GM12878 (cell line): ENCODE results near the gene LMCD1. TPM values are rescaled to one million over a fixed set of nuclear protein-coding genes. Genes with fewer than 3 reads are reported as not detected.

Experiments
- ATAC-seq: fragments of 200-7000 bp; cut with Tn5 transposase; 3 replicates; pipeline ENCODE4 v1.9.1; 2020; ENCODE audit warnings: mild to moderate bottlenecking, moderate library complexity
- BruUV-seq: library from RNA; stranded (reverse); fragments of 400-500 nt; replicated peaks from 2 replicates; lab custom pipeline; 2021; lab: Mats Ljungman, UMichigan
- CTCF ChIA-PET: fragments of 300-600 bp; sonication (Branson Sonifier 250); formaldehyde crosslinking; extraction: SDS; loops from one replicate; lab custom pipeline; 2021; ENCODE audit warnings: inconsistent platforms; lab: Yijun Ruan, JAX
- POLR2A ChIA-PET: fragments of 350-600 bp; formaldehyde crosslinking; extraction: SDS; loops from one replicate; lab custom pipeline; 2021; ENCODE audit warnings: inconsistent platforms; lab: Charles Lee
- RAD21 ChIA-PET: fragments of 300-600 bp; sonication (Branson Sonifier 250); formaldehyde crosslinking; loops from one replicate; lab custom pipeline; 2023; ENCODE audit warnings: antibody characterized with exemption; ENCODE audit not compliant: unreplicated experiment; lab: Charles Lee
- SMC1A ChIA-PET: fragments of 300-600 bp; sonication (Branson Sonifier 250); formaldehyde crosslinking; loops from one replicate; lab custom pipeline; 2023; ENCODE audit not compliant: unreplicated experiment, uncharacterized antibody; lab: Charles Lee
- DNase-seq: peaks from one replicate; pipeline ENCODE4 v3.0.0-alpha.2; 2011; ENCODE audit warnings: low read depth, low spot score
- FAIRE-seq: peaks from 3 replicates; lab custom pipeline; 2011; peaks lifted over from hg19 to GRCh38; lab: Jason Lieb, UNC
- H2AFZ ChIP-seq: 2 replicates; pipeline ENCODE4 v1.6.0; 2011; ENCODE audit warnings: low read depth, low read length, control low read depth; ENCODE audit not compliant: control insufficient read depth
- H3K27ac ChIP-seq: 2 replicates; pipeline ENCODE4 v1.5.1; 2011; ENCODE audit warnings: control low read depth; ENCODE audit not compliant: control insufficient read depth, insufficient read depth
- H3K27me3 ChIP-seq, 2 experiments: replicated peaks in 1 of 2; 2 replicates each; pipeline versions ENCODE4 v1.6.0 to v1.6.1; 2011; ENCODE audit warnings: low read length in 1 of 2; ENCODE audit not compliant: control insufficient read depth in 2 of 2, insufficient read depth in 2 of 2
- H3K36me3 ChIP-seq, 2 experiments: 2 replicates each; pipeline ENCODE4 v1.5.1; 2011; ENCODE audit warnings: low read length in 1 of 2; ENCODE audit not compliant: control insufficient read depth in 2 of 2, insufficient read depth in 2 of 2
- H3K4me1 ChIP-seq: 2 replicates; pipeline ENCODE4 v1.6.1; 2011; ENCODE audit warnings: mild to moderate bottlenecking, low read length, moderate library complexity, mixed read lengths; ENCODE audit not compliant: control insufficient read depth, insufficient read depth
- H3K4me2 ChIP-seq: 2 replicates; pipeline ENCODE4 v1.6.0; 2011; ENCODE audit warnings: control low read depth; ENCODE audit not compliant: control insufficient read depth, insufficient read depth
- H3K4me3 ChIP-seq: fragments of 200-600 bp; sonication (generic); 2 replicates; pipeline ENCODE4 v1.5.1; 2016
- H3K79me2 ChIP-seq: 2 replicates; pipeline ENCODE4 v1.6.0; 2011; ENCODE audit warnings: low read length; ENCODE audit not compliant: control insufficient read depth, insufficient read depth
- H3K9ac ChIP-seq: 2 replicates; pipeline ENCODE4 v1.8.0; 2011; ENCODE audit warnings: low read length, control low read depth, mixed read lengths; ENCODE audit not compliant: control insufficient read depth, insufficient read depth
- H3K9me3 ChIP-seq: replicated peaks from 3 replicates; pipeline ENCODE4 v1.5.1; 2011; ENCODE audit warnings: mild to moderate bottlenecking, low read length; ENCODE audit not compliant: control insufficient read depth, insufficient read depth
- H4K20me1 ChIP-seq: 2 replicates; pipeline ENCODE4 v1.6.0; 2011; ENCODE audit not compliant: control insufficient read depth, insufficient read depth
- ATF7 ChIP-seq: fragments of 450-650 bp; IDR thresholded peaks from 2 replicates; pipeline ENCODE4 v1.6.1; 2016; ENCODE audit warnings: low read depth, mild to moderate bottlenecking
- CBX3 ChIP-seq: fragments of 200-600 bp; sonication (generic); IDR thresholded peaks from 2 replicates; pipeline ENCODE4 v1.6.1; 2016; ENCODE audit warnings: low read depth, borderline replicate concordance
- ETV6 ChIP-seq, 2 experiments: fragments of 450-650 bp in 1 of 2; IDR thresholded peaks in 1 of 2; conservative IDR thresholded peaks in 1 of 2; 2 replicates each; pipeline ENCODE4 v1.6.1; 2014; ENCODE audit warnings: antibody characterized with exemption in 1 of 2, borderline replicate concordance in 1 of 2, low read depth in 1 of 2, mild to moderate bottlenecking in 1 of 2, moderate library complexity in 1 of 2
- POU2F2 ChIP-seq: IDR thresholded peaks from 3 replicates; pipeline ENCODE4 v1.6.1; 2011; ENCODE audit warnings: low read depth, mild to moderate bottlenecking, low read length, borderline replicate concordance
- SMAD1 ChIP-seq: fragments of 450-650 bp; IDR thresholded peaks from 2 replicates; pipeline ENCODE4 v1.6.1; 2018; ENCODE audit warnings: mild to moderate bottlenecking, low read depth; ENCODE audit not compliant: partially characterized antibody
- SUPT20H ChIP-seq: IDR thresholded peaks from 2 replicates; pipeline ENCODE4 v1.6.1; 2011; ENCODE audit warnings: low read depth, mild to moderate bottlenecking, low read length, moderate library complexity, borderline replicate concordance; ENCODE audit not compliant: control insufficient read depth
- TAF1 ChIP-seq: IDR thresholded peaks from 2 replicates; pipeline ENCODE4 v1.6.1; 2011; ENCODE audit warnings: mild to moderate bottlenecking, low read depth, low read length, borderline replicate concordance
- ZBTB33 ChIP-seq: fragments of 450-650 bp; IDR thresholded peaks from 2 replicates; pipeline ENCODE4 v1.6.1; 2017; ENCODE audit warnings: mild to moderate bottlenecking
- WGBS: methylation state at CpG from one replicate; pipeline ENCODE4 v1.1.6; 2016; ENCODE audit warnings: low lambda C conversion rate; ENCODE audit not compliant: insufficient replicate concordance, insufficient coverage; ENCODE audit errors: missing lambda C conversion rate; 5-methylcytosine and 5-hydroxymethylcytosine counted together
- in situ Hi-C: fragments of 300-500 bp; cut with MboI; formaldehyde crosslinking; loops from 9 replicates; pipeline ENCODE4 v1.14.3; 2018; ENCODE audit warnings: mixed read lengths
- intact Hi-C: fragments of 100-400 bp; cut with micrococcal nuclease; formaldehyde crosslinking; loops from one replicate; pipeline ENCODE4 v1.14.2; 2022; ENCODE audit not compliant: unreplicated experiment
- polyA plus RNA-seq, 11 experiments: library from polyadenylated mRNA; depleted of rRNA in 4 of 11; unstranded in 6 of 11; stranded (reverse) in 5 of 11; fragments of >200 nt; fragmentation: Nextera tagmentation in 4 of 11; fragmentation: Illumina TruSeq in 1 of 11; extraction: Ambion mirVana in 4 of 11; extraction: Trizol in 1 of 11; gene quantifications; 1 replicate in 1 of 11; 2 replicates in 10 of 11; pipeline versions ENCODE4 v1.2.1 to v1.2.3, GENCODE V29; 2011 to 2016; ENCODE audit warnings: inconsistent platforms in 2 of 11, missing spikeins in 2 of 11, low read depth in 1 of 11
- total RNA-seq, 4 experiments: library from RNA; depleted of rRNA in 3 of 4; stranded (reverse); fragments of >200 nt in 3 of 4; fragmentation: Illumina TruSeq in 1 of 4; extraction: Trizol in 1 of 4; gene quantifications; 2 replicates each; pipeline versions ENCODE4 v1.2.1 to v1.2.3, GENCODE V29; 2013 to 2021
- TF ChIP-seq, protein P1 (sequence below): fragments of 450-650 bp; IDR thresholded peaks from 2 replicates; pipeline ENCODE4 v1.6.1; 2016; ENCODE audit warnings: mild to moderate bottlenecking, moderate library complexity, borderline replicate concordance
- TF ChIP-seq, protein P2 (sequence below): fragments of 450-650 bp; IDR thresholded peaks from 2 replicates; pipeline ENCODE4 v1.6.1; 2017; ENCODE audit warnings: antibody characterized with exemption, mild to moderate bottlenecking, moderate library complexity
- TF ChIP-seq, protein P3 (sequence below): IDR thresholded peaks from 2 replicates; pipeline ENCODE4 v1.6.1; 2012; ENCODE audit warnings: low read depth, low read length, improper control_type of control experiment

The LMCD1 gene
- total and polyA plus RNA-seq, 10 of the 15 experiments (the other 5 are each of a cell fraction or from before 2014, with no cell fraction given), result 0.27 to 6.4 (median 1.7) TPM

- DNase-seq (no peak), FAIRE-seq (no peak), ATAC-seq (no peak)
- intact Hi-C loops (no loop called here), in situ Hi-C loops (no loop called here)
- 73% methylated on average over 5 of the region's 5 CpGs for WGBS
- no peak overlapping the region for H2AFZ ChIP-seq
- H3K9ac ChIP-seq, result no peak overlapping the region
- H3K27ac ChIP-seq, result no peak overlapping the region
- RAD21 ChIA-PET, result no interaction called here
- TF ChIP-seq, protein P1, sequence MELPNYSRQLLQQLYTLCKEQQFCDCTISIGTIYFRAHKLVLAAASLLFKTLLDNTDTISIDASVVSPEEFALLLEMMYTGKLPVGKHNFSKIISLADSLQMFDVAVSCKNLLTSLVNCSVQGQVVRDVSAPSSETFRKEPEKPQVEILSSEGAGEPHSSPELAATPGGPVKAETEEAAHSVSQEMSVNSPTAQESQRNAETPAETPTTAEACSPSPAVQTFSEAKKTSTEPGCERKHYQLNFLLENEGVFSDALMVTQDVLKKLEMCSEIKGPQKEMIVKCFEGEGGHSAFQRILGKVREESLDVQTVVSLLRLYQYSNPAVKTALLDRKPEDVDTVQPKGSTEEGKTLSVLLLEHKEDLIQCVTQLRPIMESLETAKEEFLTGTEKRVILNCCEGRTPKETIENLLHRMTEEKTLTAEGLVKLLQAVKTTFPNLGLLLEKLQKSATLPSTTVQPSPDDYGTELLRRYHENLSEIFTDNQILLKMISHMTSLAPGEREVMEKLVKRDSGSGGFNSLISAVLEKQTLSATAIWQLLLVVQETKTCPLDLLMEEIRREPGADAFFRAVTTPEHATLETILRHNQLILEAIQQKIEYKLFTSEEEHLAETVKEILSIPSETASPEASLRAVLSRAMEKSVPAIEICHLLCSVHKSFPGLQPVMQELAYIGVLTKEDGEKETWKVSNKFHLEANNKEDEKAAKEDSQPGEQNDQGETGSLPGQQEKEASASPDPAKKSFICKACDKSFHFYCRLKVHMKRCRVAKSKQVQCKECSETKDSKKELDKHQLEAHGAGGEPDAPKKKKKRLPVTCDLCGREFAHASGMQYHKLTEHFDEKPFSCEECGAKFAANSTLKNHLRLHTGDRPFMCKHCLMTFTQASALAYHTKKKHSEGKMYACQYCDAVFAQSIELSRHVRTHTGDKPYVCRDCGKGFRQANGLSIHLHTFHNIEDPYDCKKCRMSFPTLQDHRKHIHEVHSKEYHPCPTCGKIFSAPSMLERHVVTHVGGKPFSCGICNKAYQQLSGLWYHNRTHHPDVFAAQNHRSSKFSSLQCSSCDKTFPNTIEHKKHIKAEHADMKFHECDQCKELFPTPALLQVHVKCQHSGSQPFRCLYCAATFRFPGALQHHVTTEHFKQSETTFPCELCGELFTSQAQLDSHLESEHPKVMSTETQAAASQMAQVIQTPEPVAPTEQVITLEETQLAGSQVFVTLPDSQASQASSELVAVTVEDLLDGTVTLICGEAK, result no peak
- TF ChIP-seq ATF7 (no peak), CBX3 (no peak), ETV6 (conservative IDR thresholded peaks at IDR 0.05 in 1 of 2, IDR thresholded peaks at IDR 0.05 in 1 of 2; ENCODE audit: borderline replicate concordance in 1 of 2, low read depth in 1 of 2) (no peak), ZBTB33 (no peak), SMAD1 (no peak), TAF1 (no peak), SUPT20H (no peak), POU2F2 (no peak)
- TF ChIP-seq, protein P2, sequence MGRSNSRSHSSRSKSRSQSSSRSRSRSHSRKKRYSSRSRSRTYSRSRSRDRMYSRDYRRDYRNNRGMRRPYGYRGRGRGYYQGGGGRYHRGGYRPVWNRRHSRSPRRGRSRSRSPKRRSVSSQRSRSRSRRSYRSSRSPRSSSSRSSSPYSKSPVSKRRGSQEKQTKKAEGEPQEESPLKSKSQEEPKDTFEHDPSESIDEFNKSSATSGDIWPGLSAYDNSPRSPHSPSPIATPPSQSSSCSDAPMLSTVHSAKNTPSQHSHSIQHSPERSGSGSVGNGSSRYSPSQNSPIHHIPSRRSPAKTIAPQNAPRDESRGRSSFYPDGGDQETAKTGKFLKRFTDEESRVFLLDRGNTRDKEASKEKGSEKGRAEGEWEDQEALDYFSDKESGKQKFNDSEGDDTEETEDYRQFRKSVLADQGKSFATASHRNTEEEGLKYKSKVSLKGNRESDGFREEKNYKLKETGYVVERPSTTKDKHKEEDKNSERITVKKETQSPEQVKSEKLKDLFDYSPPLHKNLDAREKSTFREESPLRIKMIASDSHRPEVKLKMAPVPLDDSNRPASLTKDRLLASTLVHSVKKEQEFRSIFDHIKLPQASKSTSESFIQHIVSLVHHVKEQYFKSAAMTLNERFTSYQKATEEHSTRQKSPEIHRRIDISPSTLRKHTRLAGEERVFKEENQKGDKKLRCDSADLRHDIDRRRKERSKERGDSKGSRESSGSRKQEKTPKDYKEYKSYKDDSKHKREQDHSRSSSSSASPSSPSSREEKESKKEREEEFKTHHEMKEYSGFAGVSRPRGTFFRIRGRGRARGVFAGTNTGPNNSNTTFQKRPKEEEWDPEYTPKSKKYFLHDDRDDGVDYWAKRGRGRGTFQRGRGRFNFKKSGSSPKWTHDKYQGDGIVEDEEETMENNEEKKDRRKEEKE, result no peak
- TF ChIP-seq, protein P3, sequence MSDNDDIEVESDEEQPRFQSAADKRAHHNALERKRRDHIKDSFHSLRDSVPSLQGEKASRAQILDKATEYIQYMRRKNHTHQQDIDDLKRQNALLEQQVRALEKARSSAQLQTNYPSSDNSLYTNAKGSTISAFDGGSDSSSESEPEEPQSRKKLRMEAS, result no peak
- CTCF ChIA-PET, result no interaction called here
- SMC1A ChIA-PET, result interaction anchor here (1.0 kb wide), 1 partner anchor 60 kb away, joined by 4 read pairs; no protein-coding TSS in a partner anchor
- H3K4me3 ChIP-seq, result no peak overlapping the region
- H3K4me2 ChIP-seq, result no peak overlapping the region
- no peaks in the 10 kb centered on the region for H3K79me2 ChIP-seq
- no peaks in the 10 kb centered on the region for H3K4me1 ChIP-seq
- H4K20me1 ChIP-seq, result no peaks in the 10 kb centered on the region
- no peaks in the 10 kb centered on the region for H3K27me3 ChIP-seq
- POLR2A ChIA-PET, result interaction anchor here (1.4 kb wide), 1 partner anchor 10 kb away, joined by 5 read pairs; no protein-coding TSS in a partner anchor
- BruUV-seq, result no TSS peak
- H3K9me3 ChIP-seq, result no peaks in the 10 kb centered on the region
- H3K36me3 ChIP-seq, result no peaks in the 10 kb centered on the region
These were observed 54.8 kb downstream of the LMCD1 start for GRCh38 chr3:8556473-8556869.
